Islet of Langerhans (tissue), 1 donor: ENCODE measurements around the gene RPH3AL.
"Not testable (repeated sequence)": the region's sequence is repeated elsewhere in the genome, so short reads cannot be mapped to it uniquely, and the experiment has no call there.

Experiments used
- FAIRE-seq: peaks from one replicate; lab custom pipeline; 2011; peaks lifted over from hg19 to GRCh38; lab: Jason Lieb, UNC

RPH3AL gene

DNA sequence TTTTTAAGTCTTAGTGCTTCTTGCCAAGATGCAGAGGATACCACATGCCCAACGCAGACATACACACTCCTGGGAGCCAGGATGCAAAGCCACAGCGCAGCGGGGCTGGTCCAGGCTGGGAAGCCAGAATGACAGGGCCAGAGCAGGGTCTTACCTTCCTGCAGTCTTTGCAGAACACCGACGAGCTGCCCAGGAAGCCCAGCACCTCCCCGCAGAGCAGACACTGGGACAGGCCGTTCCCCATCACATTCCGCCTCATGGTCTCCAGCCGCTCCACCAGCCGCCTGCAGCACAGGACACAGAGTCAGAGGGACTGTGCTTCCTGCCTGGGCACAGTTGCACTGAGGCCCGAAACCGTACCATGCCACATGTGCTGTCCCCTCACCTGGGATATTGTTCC, 33.3 kb downstream of the RPH3AL start:
- no peak for FAIRE-seq

DNA sequence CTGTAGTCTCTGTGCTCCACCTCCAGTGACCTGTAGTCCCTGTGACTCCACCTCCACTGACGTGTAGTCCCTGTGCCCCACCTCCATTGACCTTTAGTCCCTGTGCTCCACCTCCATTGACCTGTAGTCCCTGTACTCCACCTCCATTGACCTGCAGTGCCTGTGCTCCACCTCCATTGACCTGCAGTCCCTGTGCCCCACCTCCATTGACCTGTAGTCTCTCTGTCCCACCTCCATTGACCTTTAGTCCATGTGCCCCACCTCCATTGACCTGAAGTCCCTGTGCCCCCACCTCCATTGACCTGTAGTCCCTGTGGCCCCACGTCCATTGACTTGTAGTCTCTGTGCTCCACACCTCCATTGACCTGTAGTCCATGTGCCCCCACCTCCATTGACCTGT, 35.5 kb downstream of the RPH3AL start:
- FAIRE-seq, result not testable (repeated sequence)

GRCh38 chr17:315399-315798, 37.2 kb downstream of the RPH3AL start:
- FAIRE-seq, result not testable (repeated sequence)

- FAIRE-seq, result not testable (repeated sequence)
These were observed 38.0 kb downstream of the RPH3AL start for GRCh38 chr17:314614-314944.

DNA sequence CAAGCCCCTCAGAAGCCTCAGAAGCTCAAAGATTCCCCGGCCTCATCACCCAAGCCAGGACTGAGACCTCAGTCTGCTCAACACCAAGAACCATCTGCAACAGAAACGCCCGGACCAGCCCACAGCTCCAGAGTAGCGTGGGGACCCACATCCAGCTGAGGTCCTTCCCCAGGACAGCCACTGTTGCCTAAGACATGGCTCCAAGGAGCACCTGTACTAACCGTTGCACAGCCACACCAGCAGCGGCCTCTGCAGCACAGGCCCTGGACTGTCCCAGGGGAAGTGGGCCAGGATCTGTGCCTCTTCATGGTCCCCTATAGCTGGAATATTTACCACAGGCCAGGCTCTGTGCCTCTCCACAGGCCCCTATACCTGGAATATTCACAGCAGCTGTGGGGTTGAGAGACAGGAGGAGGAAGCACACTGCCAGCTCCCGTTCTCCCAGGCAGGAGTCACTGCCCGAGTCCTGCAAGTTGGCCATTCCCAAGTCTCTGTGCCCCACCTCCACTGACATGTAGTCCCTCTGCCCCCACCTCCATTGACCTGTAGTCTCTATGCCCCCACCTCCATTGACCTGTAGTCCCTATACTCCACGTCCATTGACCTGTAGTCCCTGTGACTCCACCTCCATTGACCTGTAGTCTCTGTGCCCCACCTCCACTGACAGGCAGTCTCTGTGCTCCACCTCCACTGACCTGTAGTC, 38.5 kb downstream of the RPH3AL start:
- no peak for FAIRE-seq

GRCh38 chr17:313231-313630, 39.4 kb downstream of the RPH3AL start:
- no peak for FAIRE-seq

GRCh38 chr17:312476-313148, 40.0 kb downstream of the RPH3AL start:
- FAIRE-seq, result no peak

DNA sequence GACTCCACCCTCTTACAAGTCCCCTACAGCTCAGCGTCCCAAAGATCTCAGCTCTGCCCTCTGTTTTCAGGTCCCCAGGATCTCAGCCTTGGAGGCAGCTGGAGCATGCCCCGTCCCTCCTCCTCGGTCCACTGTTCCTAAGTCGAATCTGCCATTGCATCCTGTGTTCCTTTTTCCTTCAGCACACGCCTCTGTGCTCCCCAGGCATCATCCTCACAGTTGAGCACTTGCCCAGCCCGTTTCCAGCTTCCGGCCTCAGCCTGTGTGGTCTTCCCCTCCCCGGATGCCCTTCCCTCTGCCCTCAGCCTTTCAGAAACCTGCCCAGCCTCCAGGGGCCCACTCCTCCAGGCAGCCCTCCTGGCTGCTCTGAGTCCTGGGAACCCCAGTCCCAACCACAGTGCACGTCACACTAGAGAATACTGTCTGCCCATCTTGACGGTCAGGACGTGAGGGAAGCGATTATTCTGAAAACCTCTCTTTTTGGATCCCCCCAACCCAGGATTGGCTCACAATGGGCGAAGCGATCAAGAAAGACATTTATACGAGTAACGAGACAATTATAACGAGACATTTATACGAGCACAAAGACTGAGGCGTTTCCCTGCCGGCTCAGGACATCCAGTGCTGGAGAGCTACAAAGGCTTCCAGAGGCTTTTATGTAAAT, 41.4 kb downstream of the RPH3AL start:
- FAIRE-seq, result no peak

- no peak for FAIRE-seq
These were observed 42.2 kb downstream of the RPH3AL start for GRCh38 chr17:310111-311010.

GRCh38 chr17:309361-309888, 43.2 kb downstream of the RPH3AL start:
- no peak for FAIRE-seq

DNA sequence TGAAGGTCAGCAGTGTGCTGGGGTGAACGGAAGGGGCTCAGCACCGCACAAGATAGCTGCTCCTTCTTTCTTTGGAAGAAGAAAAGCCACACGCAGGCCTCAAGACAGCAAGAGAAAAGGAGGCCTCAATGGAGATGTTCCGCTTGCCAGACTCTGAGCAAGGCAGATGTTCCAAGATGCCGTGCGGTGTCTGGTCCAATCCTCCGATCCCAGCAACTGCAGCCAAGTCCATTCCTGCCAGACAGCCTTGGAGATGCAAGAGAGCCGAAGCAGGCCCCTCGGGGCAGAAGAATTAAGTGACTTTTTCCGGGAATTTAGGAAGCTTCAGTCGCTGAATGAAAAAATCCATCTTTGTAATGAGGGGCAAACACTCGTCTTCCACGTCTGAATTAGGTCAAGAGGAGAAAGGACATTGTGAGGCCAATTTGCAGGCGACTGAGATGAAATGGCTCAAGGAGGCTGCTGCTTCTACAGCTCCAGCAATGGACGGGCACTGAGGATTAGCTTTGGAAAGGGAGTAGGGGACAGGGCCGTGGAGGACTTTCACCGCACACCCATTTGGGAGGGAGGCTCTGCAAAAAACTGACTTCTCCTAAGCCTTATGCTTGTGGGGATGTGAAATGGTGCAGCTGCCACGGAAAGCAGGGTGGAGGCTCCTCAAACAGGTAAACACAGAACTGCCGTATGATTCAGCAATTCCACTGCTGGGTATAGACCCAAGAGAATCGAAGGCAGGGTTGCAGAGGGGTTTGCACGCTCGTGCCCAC, 44.7 kb downstream of the RPH3AL start:
- FAIRE-seq, result no peak

- FAIRE-seq, result no peak
These were observed 45.3 kb downstream of the RPH3AL start for GRCh38 chr17:307295-307691.

GRCh38 chr17:306536-307294, 45.9 kb downstream of the RPH3AL start:
- FAIRE-seq, result no peak

GRCh38 chr17:306116-306515, 46.5 kb downstream of the RPH3AL start:
- FAIRE-seq, result no peak

- no peak for FAIRE-seq
These were observed 47.3 kb downstream of the RPH3AL start for GRCh38 chr17:305090-305976.

- FAIRE-seq, result no peak
These were observed 48.1 kb downstream of the RPH3AL start for GRCh38 chr17:304461-304860.

DNA sequence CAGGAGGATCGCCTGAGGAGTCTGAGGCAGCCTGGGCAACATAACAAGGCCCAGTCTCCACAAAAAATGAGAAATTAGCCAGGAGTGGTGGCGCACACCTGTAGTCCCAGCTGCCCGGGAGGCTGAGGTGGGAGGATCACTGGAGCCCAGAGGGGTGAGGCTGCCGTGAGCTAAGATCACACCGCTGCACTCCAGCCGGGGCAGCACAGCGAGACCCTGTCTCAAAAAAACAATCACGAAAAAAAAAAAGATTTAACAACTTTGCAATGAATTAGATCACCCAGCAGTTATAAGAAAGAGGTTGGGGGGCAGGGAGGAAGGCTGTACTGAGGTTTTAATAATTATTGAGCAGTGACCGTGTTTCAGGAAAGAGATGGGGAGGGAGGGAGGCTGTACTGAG, 49.4 kb downstream of the RPH3AL start:
- no peak for FAIRE-seq

DNA sequence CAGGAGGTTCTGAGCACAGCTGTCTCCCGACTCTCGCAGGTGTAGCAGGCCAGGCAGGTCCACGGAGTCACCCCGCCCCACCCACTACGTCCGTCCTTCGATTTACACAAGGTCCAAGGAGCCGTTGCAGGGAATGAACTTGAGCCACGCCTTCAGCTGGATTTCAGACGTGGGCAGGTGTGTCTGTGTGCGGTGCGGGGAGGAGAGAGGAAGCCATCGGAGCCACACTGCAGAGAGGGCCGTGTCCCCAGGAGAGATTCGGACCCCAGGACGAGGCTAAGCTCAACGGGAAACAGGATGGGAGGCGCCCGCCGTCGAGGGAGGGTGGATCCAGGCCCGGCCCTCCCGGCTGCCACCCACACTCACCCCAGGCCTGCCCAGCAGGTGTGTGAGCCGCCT, 50.3 kb downstream of the RPH3AL start:
- no peak for FAIRE-seq

DNA sequence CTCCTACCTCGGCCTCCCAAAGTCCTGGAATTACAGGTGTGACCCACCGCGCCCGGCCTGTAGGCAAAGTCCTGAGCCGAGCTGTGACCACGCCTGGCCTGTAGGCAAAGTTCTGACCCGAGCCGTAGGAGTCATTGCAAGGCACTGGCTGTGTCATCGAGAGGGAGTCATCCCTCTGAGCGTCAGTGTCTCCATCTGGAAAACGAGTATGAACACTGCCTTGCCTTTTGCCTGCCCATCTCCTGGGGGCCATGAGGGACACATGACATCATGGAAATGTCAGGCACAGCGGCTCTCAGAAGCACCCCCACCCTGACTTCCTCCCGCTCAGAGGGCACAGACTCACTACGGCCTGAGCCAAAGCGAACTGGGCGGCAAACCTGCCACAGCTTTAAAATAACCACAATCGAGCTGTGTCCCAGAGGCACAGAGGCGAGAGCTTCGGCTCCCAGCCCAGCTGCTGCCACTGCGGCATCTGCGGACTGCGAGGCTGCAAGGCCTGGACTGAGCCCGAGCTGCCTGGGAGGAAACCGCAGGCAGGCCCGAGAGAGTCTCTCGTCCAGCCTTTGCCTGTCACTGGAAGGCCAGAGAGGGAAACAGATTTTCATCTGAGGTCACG, 50.8 kb downstream of the RPH3AL start:
- FAIRE-seq, result no peak
